ENCODE results near the gene BARD1. TPM values are rescaled to one million over a fixed set of nuclear protein-coding genes. Genes with fewer than 3 reads are reported as not detected.
A peak's percentile ranks its signal among the peaks of the same experiment; 100 is the strongest.
"Not testable (repeated sequence)": the region's sequence is repeated elsewhere in the genome, so short reads cannot be mapped to it uniquely, and the experiment has no call there.

Gene BARD1
- total RNA-seq, 6 experiments from 2014 or later: 9.7 to 21.2 (median 15.1) TPM

GRCh38 chr2:214706986-214707385 lies 102.5 kb downstream of the BARD1 start:
- Mint-ChIP-seq H3K4me3 (no peak overlapping the region), H3K27me3 (ENCODE audit: insufficient read depth) (no peaks in the 10 kb centered on the region; the same call in 1 of the 2 replicates), H3K9me3 (no peaks in the 10 kb centered on the region), H3K4me1 (ENCODE audit: low read depth) (no peaks in the 10 kb centered on the region), H3K27ac (no peak overlapping the region), H3K36me3 (ENCODE audit: low read depth) (no peaks in the 10 kb centered on the region)
- TF ChIP-seq CTCF (IDR thresholded peaks at IDR 0.05): no peak
- no peak for DNase-seq

GRCh38 chr2:214699236-214699635 lies 110.2 kb downstream of the BARD1 start:
- no peak for DNase-seq
- H3K27ac Mint-ChIP-seq: no peak overlapping the region
- no peak overlapping the region for H3K4me3 Mint-ChIP-seq
- no peak for TF ChIP-seq CTCF (IDR thresholded peaks at IDR 0.05)
- no peaks in the 10 kb centered on the region for H3K36me3 Mint-ChIP-seq (ENCODE audit: low read depth)
- no peaks in the 10 kb centered on the region for H3K9me3 Mint-ChIP-seq
- H3K4me1 Mint-ChIP-seq (ENCODE audit: low read depth): no peaks in the 10 kb centered on the region
- peaks cover 3% of the 10 kb centered on the region; the same call in 1 of the 2 replicates for H3K27me3 Mint-ChIP-seq (ENCODE audit: insufficient read depth)

GRCh38 chr2:214696681-214697080 lies 112.8 kb downstream of the BARD1 start:
- no peak overlapping the region for H3K4me3 Mint-ChIP-seq
- no peak for DNase-seq
- H3K36me3 Mint-ChIP-seq (ENCODE audit: low read depth): no peaks in the 10 kb centered on the region
- no peaks in the 10 kb centered on the region for H3K4me1 Mint-ChIP-seq (ENCODE audit: low read depth)
- no peaks in the 10 kb centered on the region for H3K9me3 Mint-ChIP-seq
- peaks cover 3% of the 10 kb centered on the region; the same call in 1 of the 2 replicates for H3K27me3 Mint-ChIP-seq (ENCODE audit: insufficient read depth)
- no peak for TF ChIP-seq CTCF (IDR thresholded peaks at IDR 0.05)
- no peak overlapping the region for H3K27ac Mint-ChIP-seq

GRCh38 chr2:214695789-214696188 lies 113.7 kb downstream of the BARD1 start:
- no peak overlapping the region for H3K27ac Mint-ChIP-seq
- no peak overlapping the region for H3K4me3 Mint-ChIP-seq
- peaks cover 3% of the 10 kb centered on the region; the same call in 1 of the 2 replicates for H3K27me3 Mint-ChIP-seq (ENCODE audit: insufficient read depth)
- H3K4me1 Mint-ChIP-seq (ENCODE audit: low read depth): no peaks in the 10 kb centered on the region
- TF ChIP-seq CTCF (IDR thresholded peaks at IDR 0.05): no peak
- no peak for DNase-seq
- H3K36me3 Mint-ChIP-seq (ENCODE audit: low read depth): no peaks in the 10 kb centered on the region
- H3K9me3 Mint-ChIP-seq: no peaks in the 10 kb centered on the region

GRCh38 chr2:214683557-214683956 lies 125.9 kb downstream of the BARD1 start:
- peak overlapping the region; percentile 82 for H3K4me3 Mint-ChIP-seq
- not testable (repeated sequence) for H3K27ac Mint-ChIP-seq; H3K36me3 Mint-ChIP-seq (ENCODE audit: low read depth); H3K9me3 Mint-ChIP-seq; H3K27me3 Mint-ChIP-seq (ENCODE audit: insufficient read depth); DNase-seq; H3K4me1 Mint-ChIP-seq (ENCODE audit: low read depth)

GRCh38 chr2:214679736-214680135 lies 129.7 kb downstream of the BARD1 start:
- Mint-ChIP-seq H3K4me1 (ENCODE audit: low read depth) (peaks cover 7% of the 10 kb centered on the region; the same call in 1 of the 2 replicates), H3K36me3 (ENCODE audit: low read depth) (no peaks in the 10 kb centered on the region), H3K4me3 (no peak overlapping the region), H3K27ac (no peak overlapping the region), H3K27me3 (ENCODE audit: insufficient read depth) (no peaks in the 10 kb centered on the region; the same call in 1 of the 2 replicates), H3K9me3 (peaks cover 9% of the 10 kb centered on the region; the same call in 1 of the 2 replicates)
- TF ChIP-seq CTCF (IDR thresholded peaks at IDR 0.05): no peak
- DNase-seq: no peak

Measured in HFFc6 (cell line).